PC-9 (cell line): Measurements from ENCODE around the gene RASL10B.

Experiments used
- EZH2 ChIP-seq: fragments of 200-600 bp; sonication (generic); IDR thresholded peaks from 2 replicates; pipeline ENCODE4 v1.8.0; 2017; ENCODE audit warnings: antibody characterized with exemption, low read depth
- TF ChIP-seq, protein P1 (sequence below): fragments of 200-600 bp; sonication (generic); conservative IDR thresholded peaks from 2 replicates; pipeline ENCODE4 v1.6.1; 2017; ENCODE audit warnings: mixed run types, antibody characterized with exemption, mild to moderate bottlenecking, moderate library complexity

DNA sequence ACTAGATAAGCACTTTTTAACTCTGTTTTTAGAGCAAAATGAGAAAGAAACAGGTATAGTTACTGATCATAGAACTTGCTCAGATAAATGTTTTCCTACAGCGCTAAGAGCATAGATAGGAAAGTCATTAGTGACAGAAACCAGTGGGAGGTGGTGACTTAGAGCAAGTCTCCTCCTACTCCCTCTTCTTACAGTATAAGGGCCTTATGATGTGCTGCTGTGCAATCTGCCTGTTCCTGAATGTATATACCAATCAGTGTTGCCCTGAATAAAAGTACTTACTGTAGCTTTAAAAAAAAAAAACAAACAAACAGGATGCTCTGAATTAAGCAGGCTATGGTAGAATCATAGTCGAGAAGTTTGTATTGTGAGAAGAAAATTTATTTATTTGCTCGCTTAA lies 23.3 kb upstream of the RASL10B start:
- TF ChIP-seq, protein P1, sequence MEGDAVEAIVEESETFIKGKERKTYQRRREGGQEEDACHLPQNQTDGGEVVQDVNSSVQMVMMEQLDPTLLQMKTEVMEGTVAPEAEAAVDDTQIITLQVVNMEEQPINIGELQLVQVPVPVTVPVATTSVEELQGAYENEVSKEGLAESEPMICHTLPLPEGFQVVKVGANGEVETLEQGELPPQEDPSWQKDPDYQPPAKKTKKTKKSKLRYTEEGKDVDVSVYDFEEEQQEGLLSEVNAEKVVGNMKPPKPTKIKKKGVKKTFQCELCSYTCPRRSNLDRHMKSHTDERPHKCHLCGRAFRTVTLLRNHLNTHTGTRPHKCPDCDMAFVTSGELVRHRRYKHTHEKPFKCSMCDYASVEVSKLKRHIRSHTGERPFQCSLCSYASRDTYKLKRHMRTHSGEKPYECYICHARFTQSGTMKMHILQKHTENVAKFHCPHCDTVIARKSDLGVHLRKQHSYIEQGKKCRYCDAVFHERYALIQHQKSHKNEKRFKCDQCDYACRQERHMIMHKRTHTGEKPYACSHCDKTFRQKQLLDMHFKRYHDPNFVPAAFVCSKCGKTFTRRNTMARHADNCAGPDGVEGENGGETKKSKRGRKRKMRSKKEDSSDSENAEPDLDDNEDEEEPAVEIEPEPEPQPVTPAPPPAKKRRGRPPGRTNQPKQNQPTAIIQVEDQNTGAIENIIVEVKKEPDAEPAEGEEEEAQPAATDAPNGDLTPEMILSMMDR = no peak
- TF ChIP-seq EZH2 = no peak
